ENCODE data around the gene FAM83B. TPM values are rescaled to one million over a fixed set of nuclear protein-coding genes. Genes with fewer than 3 reads are reported as not detected.

The FAM83B gene
- total and polyA plus RNA-seq, 10 of the 15 experiments (the other 5 are each of a cell fraction or from before 2014, with no cell fraction given): 0.05 TPM; not detected in 9

GRCh38 chr6:54847799-54848597, 1.4 kb downstream of the FAM83B start:
- no peaks in the 10 kb centered on the region for H3K79me2 ChIP-seq (ENCODE audit: control insufficient read depth, insufficient read depth, low read length)
- CTCF ChIA-PET: no interaction called here
- intact Hi-C loops (cut with micrococcal nuclease; ENCODE audit: unreplicated experiment): no loop called here
- H3K4me3 ChIP-seq: no peak overlapping the region
- no peaks in the 10 kb centered on the region for H3K4me1 ChIP-seq (ENCODE audit: control insufficient read depth, insufficient read depth, low read length)
- no peak overlapping the region for H2AFZ ChIP-seq (ENCODE audit: control insufficient read depth, low read depth, low read length)
- no peak overlapping the region for H3K4me2 ChIP-seq (ENCODE audit: control insufficient read depth, insufficient read depth)
- DNase-seq (ENCODE audit: low read depth, low spot score): no peak
- no peak overlapping the region for H3K9ac ChIP-seq (ENCODE audit: control insufficient read depth, insufficient read depth, low read length)
- FAIRE-seq: no peak
- ATAC-seq: no peak
- H3K9me3 ChIP-seq (replicated peaks; ENCODE audit: control insufficient read depth, insufficient read depth, low read length): no peaks in the 10 kb centered on the region
- H3K36me3 ChIP-seq (ENCODE audit: control insufficient read depth in 2 of 2, insufficient read depth in 2 of 2, low read length in 1 of 2): no peaks in the 10 kb centered on the region
- no TSS peak for BruUV-seq (replicated peaks)
- RAD21 ChIA-PET (ENCODE audit: unreplicated experiment): no interaction called here
- in situ Hi-C loops (cut with MboI): no loop called here
- no peaks in the 10 kb centered on the region; a peak in 1 of 4 replicates for H3K27me3 ChIP-seq (replicated peaks in 1 of 2; ENCODE audit: control insufficient read depth in 2 of 2, insufficient read depth in 2 of 2, low read length in 1 of 2)
- no peaks in the 10 kb centered on the region for H4K20me1 ChIP-seq (ENCODE audit: control insufficient read depth, insufficient read depth)
- SMC1A ChIA-PET (ENCODE audit: uncharacterized antibody, unreplicated experiment): interaction anchor here (0.6 kb wide), 1 partner anchor 80 kb away, joined by 3 read pairs; no protein-coding TSS in a partner anchor
- POLR2A ChIA-PET: no interaction called here
- no peak overlapping the region for H3K27ac ChIP-seq (ENCODE audit: control insufficient read depth, insufficient read depth)
- 25% methylated on average over 8 of the region's 9 CpGs for WGBS (ENCODE audit: insufficient coverage, insufficient replicate concordance, low lambda C conversion rate, missing lambda C conversion rate)
- TF ChIP-seq YY1 (IDR thresholded peaks at IDR 0.05; ENCODE audit: low read depth, low read length) (no peak), MAX (IDR thresholded peaks at IDR 0.05; ENCODE audit: low read depth, low read length) (no peak), ELK1 (IDR thresholded peaks at IDR 0.05; ENCODE audit: low read depth, low read length) (no peak), PAX5 (IDR thresholded peaks at IDR 0.05; ENCODE audit: borderline replicate concordance, low read depth, low read length) (no peak), SRF (IDR thresholded peaks at IDR 0.05; ENCODE audit: low read depth in 2 of 2, low read length in 2 of 2) (no peak), CHD4 (IDR thresholded peaks at IDR 0.05) (no peak), RFX5 (IDR thresholded peaks at IDR 0.05; ENCODE audit: low read depth, low read length) (no peak), MXI1 (IDR thresholded peaks at IDR 0.05; ENCODE audit: low read depth, low read length) (no peak), SMAD5 (IDR thresholded peaks at IDR 0.05; ENCODE audit: low read depth) (no peak), MLLT1 (IDR thresholded peaks at IDR 0.05) (no peak), ZNF274 (IDR thresholded peaks at IDR 0.05; ENCODE audit: insufficient read depth, insufficient read length) (no peak), YBX1 (IDR thresholded peaks at IDR 0.05) (no peak), TCF12 (IDR thresholded peaks at IDR 0.05; ENCODE audit: low read depth, low read length) (no peak), NFIC (IDR thresholded peaks at IDR 0.05; ENCODE audit: low read depth, low read length) (no peak)

Measured in GM12878 (cell line).